GM19468 (cell line): ENCODE measurements around the gene PLEKHA6.

Experiments
- ATAC-seq: cut with Tn5 transposase; IDR thresholded peaks from one replicate; pipeline ENCODE4 v1.9.1; 2021; ENCODE audit warnings: mild to moderate bottlenecking, moderate library complexity, moderate number of reproducible peaks; ENCODE audit not compliant: unreplicated experiment; ENCODE audit errors: extremely low read depth

PLEKHA6 gene

DNA sequence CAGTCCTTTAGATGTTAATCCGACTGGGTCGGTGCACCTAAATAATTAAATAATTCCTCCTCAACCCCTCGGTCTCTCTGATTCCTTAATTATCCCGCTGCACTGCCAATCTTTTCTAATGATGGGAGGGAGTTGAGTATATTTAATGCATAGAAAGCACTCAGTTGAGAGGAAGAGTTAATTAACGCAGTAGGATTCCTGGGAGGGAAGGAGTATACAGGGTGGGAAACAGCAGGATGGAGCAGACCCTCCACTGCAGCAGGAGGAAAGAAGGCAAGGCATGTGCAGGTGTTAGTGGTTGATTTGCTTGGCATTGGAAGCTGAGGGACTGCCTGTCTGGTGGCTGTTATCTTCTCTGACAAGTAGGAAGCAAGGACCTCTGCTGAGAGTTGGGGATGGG is 183.7 kb downstream of the PLEKHA6 start:
- no peak for ATAC-seq

- ATAC-seq: no peak
Measured at GRCh38 chr1:204174958-204175357, 184.8 kb downstream of the PLEKHA6 start.

DNA sequence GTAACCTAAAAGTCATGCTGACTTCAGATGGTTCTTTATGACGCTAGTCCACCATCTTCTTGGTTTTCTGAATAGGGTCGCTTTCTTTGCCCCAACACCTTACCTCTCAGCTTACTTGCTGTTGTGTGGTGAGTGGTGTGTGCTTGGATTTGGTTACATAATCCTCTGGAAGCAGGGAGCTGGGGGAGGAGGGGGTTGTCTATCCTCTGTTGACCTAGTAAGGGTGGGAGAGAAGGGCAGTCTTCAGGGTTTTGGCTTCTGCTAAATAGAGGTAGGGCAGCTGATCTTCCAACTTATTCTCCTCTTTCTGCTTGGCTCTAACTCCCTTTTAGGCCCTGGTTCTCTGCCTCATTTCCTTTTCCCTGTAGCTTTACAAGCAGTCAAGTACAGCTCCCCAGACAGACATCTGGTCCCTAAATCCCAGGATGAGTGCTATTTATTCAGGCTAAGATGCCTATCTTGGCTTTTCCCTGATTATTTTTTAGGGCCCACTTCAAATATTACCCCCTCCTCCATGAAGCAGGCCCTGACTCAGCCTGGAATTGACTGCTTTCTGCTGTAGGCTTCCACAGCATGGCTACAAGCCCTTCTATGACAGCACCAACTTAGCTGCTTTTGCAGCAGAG is 187.2 kb downstream of the PLEKHA6 start:
- ATAC-seq: no peak

GRCh38 chr1:204171751-204172178 is 188.0 kb downstream of the PLEKHA6 start:
- no peak for ATAC-seq

- no peak for ATAC-seq
Measured at GRCh38 chr1:204170494-204171155, 189.1 kb downstream of the PLEKHA6 start.

DNA sequence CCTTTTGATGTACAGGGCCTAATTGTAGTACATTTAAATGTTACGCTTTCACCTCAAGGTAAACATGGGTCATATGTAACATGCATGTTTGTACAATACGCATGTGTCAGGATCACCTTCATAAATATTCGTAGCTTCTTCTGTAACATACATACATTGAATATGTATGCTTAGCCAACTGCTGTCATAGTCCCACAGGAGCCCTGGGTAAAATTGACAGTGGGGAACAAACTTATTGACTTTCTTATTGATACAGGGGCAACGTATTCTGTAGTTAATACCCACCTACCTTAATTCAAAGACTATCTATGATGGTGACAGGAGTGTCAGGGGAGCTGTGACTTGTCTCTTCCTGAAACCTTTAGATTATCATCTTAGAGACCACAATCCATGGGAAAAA is 189.9 kb downstream of the PLEKHA6 start:
- no peak for ATAC-seq
